Epidermal melanocyte (primary cell): ENCODE measurements around the gene DEFB131B.
"Not testable (repeated sequence)": the region's sequence is repeated elsewhere in the genome, so short reads cannot be mapped to it uniquely, and the experiment has no call there.

Experiments used
- DNase-seq: peaks from one replicate; pipeline ENCODE4 v3.0.0; 2011; ENCODE audit warnings: low spot score; ENCODE audit not compliant: insufficient read length

DEFB131B gene

GRCh38 chr11:71878059-71878458 is at the start of gene DEFB131B:
Gene DEFB131B (plus strand): TSS chr11:71878453. CDS start chr11:71878453, 0 bp downstream.
- not testable (repeated sequence) for DNase-seq

DNA sequence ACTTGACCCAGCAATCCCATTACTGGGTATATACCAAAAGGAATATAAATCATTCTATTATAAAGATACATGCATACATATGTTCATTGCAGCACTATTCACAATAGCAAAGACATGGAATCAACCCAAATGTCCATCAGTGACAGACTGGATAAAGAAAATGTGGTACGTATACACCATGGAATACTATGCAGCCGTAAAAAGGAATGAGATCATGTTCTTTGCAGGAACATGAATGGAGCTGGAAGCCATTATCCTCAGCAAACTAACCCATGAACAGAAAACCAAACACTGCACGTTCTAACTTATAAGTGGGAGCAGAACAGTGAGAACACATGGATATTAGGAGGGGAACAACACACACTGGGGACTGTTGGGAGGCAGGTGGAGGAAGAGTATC is 49.0 kb upstream of the DEFB131B start:
- DNase-seq = not testable (repeated sequence)

DNA sequence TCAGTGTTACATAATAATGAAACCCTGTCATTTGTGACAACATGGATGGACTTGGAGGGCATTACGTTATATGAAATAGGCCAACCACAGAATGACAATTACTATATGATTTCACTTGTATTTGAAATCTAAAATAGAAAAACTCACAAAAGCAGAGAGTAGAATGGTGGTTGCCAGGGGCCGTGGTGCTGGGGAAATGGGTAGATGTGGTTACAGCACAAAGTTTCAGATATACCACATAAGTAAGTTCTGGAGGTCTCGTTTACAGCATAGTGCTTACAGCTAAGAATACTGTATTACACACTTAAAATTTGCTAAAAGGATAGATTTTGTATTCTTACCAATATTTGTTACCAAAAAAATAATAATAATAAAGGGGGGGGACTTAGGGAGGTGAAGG is 48.6 kb upstream of the DEFB131B start:
- not testable (repeated sequence) for DNase-seq

DNA sequence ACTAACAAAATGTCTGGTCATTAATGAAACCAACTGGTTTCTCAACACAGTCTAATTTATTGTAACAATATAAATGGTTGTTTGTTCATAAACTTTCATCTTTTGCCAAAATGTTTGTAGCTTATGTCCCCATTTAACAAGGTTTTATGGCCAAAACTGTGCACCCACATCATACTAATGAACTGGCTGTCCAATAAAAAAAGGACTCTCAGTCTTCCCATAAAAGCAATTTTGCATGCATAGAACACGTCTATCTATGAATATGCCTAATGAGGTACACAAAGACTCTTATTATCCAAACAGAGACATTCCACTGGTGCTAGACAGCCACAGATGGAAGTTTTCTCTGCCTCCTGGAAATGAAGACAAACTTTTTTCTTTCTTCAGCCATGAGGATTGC is 45.4 kb upstream of the DEFB131B start, which contains the start of gene DEFB108B:
Gene DEFB108B (plus strand): TSS at position 390 of the 400 bp plus-strand sequence. CDS start 0 bp downstream, at position 390.
- DNase-seq = not testable (repeated sequence)

DNA sequence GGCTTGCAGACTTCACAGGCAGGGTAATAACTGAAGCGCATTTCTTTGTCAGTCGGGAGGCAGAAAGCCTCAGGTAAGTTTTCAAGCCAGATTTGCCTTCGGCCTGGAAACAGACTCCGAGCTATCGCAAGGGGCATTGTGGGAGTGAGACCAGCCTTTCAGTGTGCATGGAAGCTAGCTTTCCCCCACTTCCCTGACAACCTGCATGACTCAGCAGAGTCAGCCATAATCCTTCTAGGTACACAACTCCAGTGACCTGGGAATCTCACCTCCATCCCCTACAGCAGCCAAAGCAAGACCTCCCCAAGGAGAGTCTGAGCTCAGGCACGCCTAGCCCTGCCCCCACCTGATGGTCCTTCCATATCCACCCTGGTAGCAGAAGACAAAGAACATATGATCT is 35.5 kb upstream of the DEFB131B start:
- DNase-seq = not testable (repeated sequence)

DNA sequence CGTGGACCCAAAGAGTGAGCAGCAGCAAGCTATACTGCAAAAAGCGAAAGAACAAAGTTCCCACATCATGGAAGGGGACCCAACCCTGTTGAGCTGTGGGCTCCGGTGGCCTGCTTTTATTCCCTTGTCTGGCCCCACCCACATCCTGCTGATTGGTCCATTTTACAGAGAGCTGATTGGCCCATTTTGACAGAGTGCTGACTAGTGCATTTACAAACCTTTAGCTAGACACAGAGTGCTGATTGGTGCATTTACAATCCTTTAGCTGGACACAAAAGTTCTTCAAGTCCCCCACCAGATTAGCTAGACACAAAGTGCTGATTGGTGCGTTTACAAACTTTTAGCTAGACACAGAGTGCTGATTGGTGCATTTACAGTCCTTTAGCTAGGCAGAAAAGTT is 34.9 kb upstream of the DEFB131B start:
- not testable (repeated sequence) for DNase-seq

GRCh38 chr11:71843858-71844257 is 34.4 kb upstream of the DEFB131B start:
- no peak for DNase-seq

DNA sequence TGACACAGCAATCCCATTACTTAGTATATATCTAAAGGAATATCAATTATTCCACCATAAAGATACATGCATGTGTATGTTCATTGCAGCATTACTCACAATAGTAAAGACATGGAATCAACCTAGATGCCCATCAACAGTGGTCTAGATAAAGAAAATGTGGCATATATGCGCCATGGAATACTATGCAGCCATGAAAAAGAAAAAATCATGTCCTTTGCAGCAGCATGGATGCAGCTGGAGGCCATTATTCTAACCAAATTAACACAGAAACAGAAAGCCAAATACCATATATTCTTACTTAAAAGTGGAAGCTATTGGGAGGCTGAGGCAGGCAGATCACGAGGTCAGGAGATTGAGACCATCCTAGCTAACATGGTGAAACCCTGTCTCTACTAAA is 24.4 kb upstream of the DEFB131B start:
- DNase-seq = not testable (repeated sequence)

GRCh38 chr11:71855880-71856279 is 22.4 kb upstream of the DEFB131B start:
- DNase-seq = not testable (repeated sequence)

DNA sequence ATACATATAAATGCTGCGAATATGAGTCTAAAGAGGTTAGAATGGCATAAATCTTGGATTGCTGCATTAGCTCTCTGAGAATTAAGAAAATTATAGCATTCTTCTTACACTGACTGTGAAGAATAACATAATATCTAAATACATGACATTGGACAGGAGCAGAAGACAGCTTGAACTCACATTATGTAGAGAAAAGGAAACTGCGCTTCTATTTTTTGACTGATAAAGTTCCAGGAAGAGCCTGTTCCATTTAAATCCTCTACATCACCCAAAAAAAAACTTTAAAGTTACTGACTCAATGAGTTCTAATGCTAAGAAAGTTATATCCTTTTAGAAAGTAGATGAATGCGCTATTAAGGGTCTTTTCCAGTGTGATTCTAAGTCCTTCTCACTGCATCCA is 17.4 kb upstream of the DEFB131B start:
- DNase-seq = not testable (repeated sequence)

GRCh38 chr11:71863978-71864627 is 14.2 kb upstream of the DEFB131B start:
- DNase-seq = not testable (repeated sequence)

GRCh38 chr11:71867209-71867608 is 11.0 kb upstream of the DEFB131B start:
- not testable (repeated sequence) for DNase-seq

- DNase-seq = not testable (repeated sequence)
Measured at GRCh38 chr11:71869931-71870330, 8.3 kb upstream of the DEFB131B start.

DNA sequence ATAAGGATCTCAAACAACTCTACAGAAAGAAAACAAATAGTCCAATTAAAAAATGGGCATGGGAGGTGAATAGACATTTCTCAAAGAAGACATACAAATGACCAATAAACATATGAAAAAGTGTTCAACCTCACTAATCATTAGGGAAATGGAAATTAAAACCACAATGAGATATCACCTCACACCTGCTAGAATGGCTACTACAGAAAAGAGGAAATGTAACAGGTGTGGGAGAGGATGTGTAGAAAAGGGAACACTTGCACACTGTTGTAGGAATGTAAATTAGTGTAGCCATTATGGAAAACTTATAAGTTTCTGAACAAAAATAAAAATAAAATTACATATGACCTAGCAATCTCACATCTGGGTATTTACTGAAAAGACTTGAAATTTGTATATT is 7.6 kb upstream of the DEFB131B start:
- DNase-seq = not testable (repeated sequence)

GRCh38 chr11:71876262-71876661 is 2.0 kb upstream of the DEFB131B start:
- not testable (repeated sequence) for DNase-seq

- not testable (repeated sequence) for DNase-seq
Measured at GRCh38 chr11:71885806-71886205, 7.6 kb downstream of the DEFB131B start.

- not testable (repeated sequence) for DNase-seq
Measured at GRCh38 chr11:71888335-71889010, 10.2 kb downstream of the DEFB131B start.

- DNase-seq = not testable (repeated sequence)
Measured at GRCh38 chr11:71889181-71889872, 11.1 kb downstream of the DEFB131B start.

DNA sequence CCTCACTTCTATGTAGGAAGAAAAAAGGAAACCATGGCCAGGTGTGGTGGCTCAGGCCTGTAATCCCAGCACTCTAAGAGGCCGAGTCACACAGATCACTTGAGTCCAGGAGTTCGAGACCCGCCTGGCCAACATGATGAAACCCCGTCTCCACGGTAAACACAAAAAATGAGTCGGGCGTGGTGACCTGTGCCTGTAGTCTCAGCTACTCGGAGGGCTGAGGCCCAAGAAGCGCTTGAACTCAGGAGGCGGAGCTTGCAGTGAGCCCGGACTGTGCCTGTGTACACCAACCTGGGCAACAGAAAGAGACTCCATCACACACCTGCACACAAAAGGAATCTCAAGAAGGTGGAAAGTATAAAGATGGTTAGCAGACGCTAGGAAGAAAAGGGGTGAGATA is 17.7 kb downstream of the DEFB131B start:
- DNase-seq = no peak

GRCh38 chr11:71901137-71901536 is 22.9 kb downstream of the DEFB131B start:
- DNase-seq = not testable (repeated sequence)

- no peak for DNase-seq
Measured at GRCh38 chr11:71908218-71908617, 30.0 kb downstream of the DEFB131B start.

GRCh38 chr11:71910775-71911174 is 32.5 kb downstream of the DEFB131B start:
- not testable (repeated sequence) for DNase-seq
